Measurements from ENCODE around the gene NDST3. TPM values are rescaled to one million over a fixed set of nuclear protein-coding genes. Genes with fewer than 3 reads are reported as not detected.

Gene NDST3
- total RNA-seq, 1 experiment from 2014 or later = 0.70 TPM

GRCh38 chr4:118175506-118175905 lies 141.2 kb downstream of the NDST3 start:
- no peaks in the 10 kb centered on the region for H3K27me3 Mint-ChIP-seq (ENCODE audit: low read depth)
- Histone ChIP-seq H3K27me3 (ENCODE audit: insufficient read depth, low read length) (no peaks in the 10 kb centered on the region), H3K4me2 (ENCODE audit: insufficient read depth, insufficient read length, low read length) (no peak overlapping the region), H3K79me1 (ENCODE audit: insufficient read depth, low read depth, low read length, poor library complexity, severe bottlenecking) (no peaks in the 10 kb centered on the region), H4K5ac (ENCODE audit: insufficient read length, low read depth, low read length) (no peak overlapping the region), H3K9me3 (ENCODE audit: control insufficient read depth, low read depth, low read length) (no peaks in the 10 kb centered on the region), H2AFZ (ENCODE audit: low read length) (no peak overlapping the region), H4K20me1 (ENCODE audit: control insufficient read depth, insufficient read depth, insufficient read length) (no peaks in the 10 kb centered on the region), H4K8ac (replicated peaks; ENCODE audit: insufficient read length, low read depth, low read length) (no peak overlapping the region), H2BK12ac (ENCODE audit: insufficient read length, low read depth, low read length) (no peak overlapping the region), H2BK20ac (ENCODE audit: low read depth, low read length, poor library complexity, severe bottlenecking) (no peak overlapping the region), H4K91ac (ENCODE audit: insufficient read length, low read depth, low read length) (no peak overlapping the region), H3K56ac (ENCODE audit: insufficient read length, low read depth, low read length) (no peak overlapping the region), H3K27ac (ENCODE audit: insufficient read length, low read depth, low read length) (no peak overlapping the region), H2BK15ac (ENCODE audit: low read depth, low read length) (no peak overlapping the region), H2AK5ac (ENCODE audit: insufficient read length, low read length) (no peak overlapping the region), H3K4me1 (ENCODE audit: insufficient read depth, low read length) (no peaks in the 10 kb centered on the region; the same call in 1 of the 2 replicates), H3K14ac (ENCODE audit: insufficient read depth, low read length) (no peak overlapping the region), H2BK120ac (ENCODE audit: low read depth, low read length, poor library complexity, severe bottlenecking) (no peak overlapping the region), H3K23ac (ENCODE audit: insufficient read length, low read depth, low read length) (no peak overlapping the region), H3K4ac (ENCODE audit: low read depth, low read length) (no peak overlapping the region), H2BK5ac (ENCODE audit: insufficient read length, low read length) (no peak overlapping the region), H3K9ac (ENCODE audit: extremely low read depth, insufficient read length, low read length) (no peak overlapping the region), H3K23me2 (ENCODE audit: insufficient read length, low read depth, low read length, poor library complexity, severe bottlenecking) (no peaks in the 10 kb centered on the region), H3T11ph (ENCODE audit: low read length) (no peak overlapping the region), H3K79me2 (ENCODE audit: insufficient read depth, low read length) (no peaks in the 10 kb centered on the region), H3K18ac (ENCODE audit: insufficient read length, low read depth, low read length) (no peak overlapping the region)
- TF ChIP-seq CTCF (conservative IDR thresholded peaks at IDR 0.05) = no peak
- no CpG with 5 or more reads among the region's 4 CpGs for WGBS (ENCODE audit: extremely low coverage, insufficient read length, low lambda C conversion rate)
- no peak overlapping the region for H3K27ac Mint-ChIP-seq
- H3K36me3 Mint-ChIP-seq (ENCODE audit: insufficient read depth in 1 of 3, low read depth in 3 of 3) = no peaks in the 10 kb centered on the region
- DNase-seq = no peak
- no peak overlapping the region for H3K4me3 Mint-ChIP-seq
- H3K4me1 Mint-ChIP-seq = peaks cover 8 to 11% of the 10 kb centered on the region in 2 experiments
- no peaks in the 10 kb centered on the region for H3K9me3 Mint-ChIP-seq
